ENCODE measurements around the gene TRMT2A.

Gene TRMT2A

DNA sequence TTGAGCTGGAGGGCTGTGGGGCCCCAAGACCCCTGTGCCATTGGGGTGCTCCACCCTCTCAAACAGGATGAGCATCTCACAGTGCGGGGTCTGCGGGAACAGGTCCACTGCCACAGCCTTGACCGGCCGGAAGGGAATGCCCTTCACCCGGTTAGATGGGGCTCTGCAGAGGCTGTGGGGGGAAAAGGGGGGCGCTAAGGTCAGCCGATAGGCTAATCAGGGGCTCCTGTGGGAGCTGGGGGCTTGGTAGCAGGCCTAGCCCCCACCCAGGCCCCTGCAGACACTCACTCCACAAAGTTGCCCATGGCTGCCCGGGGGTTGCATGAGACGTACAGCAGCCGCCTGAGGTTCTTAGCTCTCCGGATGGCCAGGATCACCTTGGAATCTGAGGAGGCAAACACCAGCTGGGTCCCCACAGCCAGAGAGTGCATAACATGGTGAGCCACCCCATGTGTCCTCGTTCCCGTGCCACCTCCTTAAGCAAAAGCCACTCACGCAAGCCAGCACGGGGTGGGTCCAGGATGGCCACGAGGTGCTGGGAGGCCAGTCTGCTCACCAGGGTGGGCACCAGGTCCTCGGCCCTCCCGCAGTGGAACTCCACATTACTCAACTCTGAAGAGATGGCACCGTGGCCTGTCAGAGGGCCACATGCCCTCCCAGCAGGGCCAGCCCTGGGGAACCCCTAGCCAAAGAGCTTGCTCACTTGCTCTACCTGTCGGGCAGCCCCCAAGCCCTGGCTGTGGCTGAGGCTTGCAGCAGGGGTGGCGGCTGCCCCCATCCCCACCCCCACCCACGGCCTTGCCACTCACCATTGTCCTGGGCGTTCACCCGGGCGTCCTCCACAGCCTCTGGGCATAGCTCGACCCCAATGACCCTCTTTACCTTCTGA is 4.2 kb downstream of the TRMT2A start:
- TF ChIP-seq ZBTB7A (IDR thresholded peaks at IDR 0.05; ENCODE audit: low read depth) (no peak), FOXM1 (IDR thresholded peaks at IDR 0.05; ENCODE audit: borderline replicate concordance, low read depth) (no peak), TAF1 (IDR thresholded peaks at IDR 0.05; ENCODE audit: low read depth) (no peak), NFIC (IDR thresholded peaks at IDR 0.05) (no peak), CREB1 (IDR thresholded peaks at IDR 0.05; ENCODE audit: low read depth) (no peak), CEBPB (IDR thresholded peaks at IDR 0.05) (no peak), TEAD4 (IDR thresholded peaks at IDR 0.05) (no peak), EGR1 (IDR thresholded peaks at IDR 0.05) (no peak), RAD21 (IDR thresholded peaks at IDR 0.05; ENCODE audit: low read depth) (no peak), EP300 (IDR thresholded peaks at IDR 0.05; ENCODE audit: borderline replicate concordance) (no peak), YY1 (IDR thresholded peaks at IDR 0.05; ENCODE audit: low read depth) (no peak), TCF12 (IDR thresholded peaks at IDR 0.05; ENCODE audit: low read depth) (no peak)
- TF ChIP-seq, protein P1, sequence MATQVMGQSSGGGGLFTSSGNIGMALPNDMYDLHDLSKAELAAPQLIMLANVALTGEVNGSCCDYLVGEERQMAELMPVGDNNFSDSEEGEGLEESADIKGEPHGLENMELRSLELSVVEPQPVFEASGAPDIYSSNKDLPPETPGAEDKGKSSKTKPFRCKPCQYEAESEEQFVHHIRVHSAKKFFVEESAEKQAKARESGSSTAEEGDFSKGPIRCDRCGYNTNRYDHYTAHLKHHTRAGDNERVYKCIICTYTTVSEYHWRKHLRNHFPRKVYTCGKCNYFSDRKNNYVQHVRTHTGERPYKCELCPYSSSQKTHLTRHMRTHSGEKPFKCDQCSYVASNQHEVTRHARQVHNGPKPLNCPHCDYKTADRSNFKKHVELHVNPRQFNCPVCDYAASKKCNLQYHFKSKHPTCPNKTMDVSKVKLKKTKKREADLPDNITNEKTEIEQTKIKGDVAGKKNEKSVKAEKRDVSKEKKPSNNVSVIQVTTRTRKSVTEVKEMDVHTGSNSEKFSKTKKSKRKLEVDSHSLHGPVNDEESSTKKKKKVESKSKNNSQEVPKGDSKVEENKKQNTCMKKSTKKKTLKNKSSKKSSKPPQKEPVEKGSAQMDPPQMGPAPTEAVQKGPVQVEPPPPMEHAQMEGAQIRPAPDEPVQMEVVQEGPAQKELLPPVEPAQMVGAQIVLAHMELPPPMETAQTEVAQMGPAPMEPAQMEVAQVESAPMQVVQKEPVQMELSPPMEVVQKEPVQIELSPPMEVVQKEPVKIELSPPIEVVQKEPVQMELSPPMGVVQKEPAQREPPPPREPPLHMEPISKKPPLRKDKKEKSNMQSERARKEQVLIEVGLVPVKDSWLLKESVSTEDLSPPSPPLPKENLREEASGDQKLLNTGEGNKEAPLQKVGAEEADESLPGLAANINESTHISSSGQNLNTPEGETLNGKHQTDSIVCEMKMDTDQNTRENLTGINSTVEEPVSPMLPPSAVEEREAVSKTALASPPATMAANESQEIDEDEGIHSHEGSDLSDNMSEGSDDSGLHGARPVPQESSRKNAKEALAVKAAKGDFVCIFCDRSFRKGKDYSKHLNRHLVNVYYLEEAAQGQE (IDR thresholded peaks at IDR 0.05; ENCODE audit: low read depth), result no peak
- TF ChIP-seq, protein P2, sequence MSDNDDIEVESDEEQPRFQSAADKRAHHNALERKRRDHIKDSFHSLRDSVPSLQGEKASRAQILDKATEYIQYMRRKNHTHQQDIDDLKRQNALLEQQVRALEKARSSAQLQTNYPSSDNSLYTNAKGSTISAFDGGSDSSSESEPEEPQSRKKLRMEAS (IDR thresholded peaks at IDR 0.05), result no peak
- TF ChIP-seq, protein P3, sequence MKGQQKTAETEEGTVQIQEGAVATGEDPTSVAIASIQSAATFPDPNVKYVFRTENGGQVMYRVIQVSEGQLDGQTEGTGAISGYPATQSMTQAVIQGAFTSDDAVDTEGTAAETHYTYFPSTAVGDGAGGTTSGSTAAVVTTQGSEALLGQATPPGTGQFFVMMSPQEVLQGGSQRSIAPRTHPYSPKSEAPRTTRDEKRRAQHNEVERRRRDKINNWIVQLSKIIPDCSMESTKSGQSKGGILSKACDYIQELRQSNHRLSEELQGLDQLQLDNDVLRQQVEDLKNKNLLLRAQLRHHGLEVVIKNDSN (IDR thresholded peaks at IDR 0.05), result no peak

DNA sequence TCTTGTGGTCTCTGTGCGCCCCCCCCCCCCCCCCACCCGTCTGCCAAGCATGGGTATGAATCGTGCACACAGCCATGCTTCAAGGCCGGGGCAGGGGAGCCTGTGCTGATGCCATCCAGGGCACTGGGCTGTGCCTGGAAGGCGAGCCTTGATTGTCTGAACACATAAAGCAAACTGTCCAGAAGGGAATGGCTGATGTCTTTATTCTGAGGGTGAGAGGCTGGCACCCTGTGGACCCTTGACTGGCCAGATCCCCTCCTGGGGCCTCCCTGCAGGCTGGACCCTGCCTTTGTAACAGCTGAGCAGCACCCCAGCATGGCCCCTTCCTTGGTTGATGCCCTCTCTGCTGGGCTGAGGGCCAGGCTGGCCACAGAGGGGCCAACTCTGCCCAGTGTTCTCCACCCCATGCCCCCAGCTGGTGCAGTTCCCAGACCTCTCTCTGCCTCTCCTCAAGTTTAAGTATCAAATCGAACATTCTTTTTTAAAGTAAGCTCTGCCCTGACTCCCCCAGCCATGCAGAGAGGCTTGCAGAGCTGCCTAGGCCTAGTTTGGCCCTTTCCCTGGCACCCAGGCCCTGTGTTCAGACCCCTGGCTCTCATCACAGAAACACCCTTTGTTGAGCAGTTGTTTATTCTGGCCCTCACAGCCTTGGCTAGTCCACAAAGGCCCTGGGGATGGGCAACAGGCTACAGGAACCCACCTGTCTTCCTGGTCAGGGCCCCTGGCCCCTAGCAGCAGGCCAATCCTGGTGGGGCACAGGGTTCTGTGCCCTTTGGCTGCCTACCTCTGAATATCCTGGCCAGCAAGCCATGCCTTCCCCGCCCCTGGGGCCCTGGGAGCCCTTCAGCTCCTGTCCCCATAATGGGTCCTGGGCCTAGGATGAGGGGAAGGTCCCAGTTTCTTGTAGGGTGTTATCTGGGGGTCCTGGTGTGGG is 5.1 kb downstream of the TRMT2A start:
- TF ChIP-seq CREB1 (IDR thresholded peaks at IDR 0.05; ENCODE audit: low read depth) (no peak), RAD21 (IDR thresholded peaks at IDR 0.05; ENCODE audit: low read depth) (no peak), NFIC (IDR thresholded peaks at IDR 0.05) (no peak), CEBPB (IDR thresholded peaks at IDR 0.05) (no peak), TAF1 (IDR thresholded peaks at IDR 0.05; ENCODE audit: low read depth) (no peak), TCF12 (IDR thresholded peaks at IDR 0.05; ENCODE audit: low read depth) (no peak), YY1 (IDR thresholded peaks at IDR 0.05; ENCODE audit: low read depth) (no peak), EP300 (IDR thresholded peaks at IDR 0.05; ENCODE audit: borderline replicate concordance) (no peak), TEAD4 (IDR thresholded peaks at IDR 0.05) (no peak), ZBTB7A (IDR thresholded peaks at IDR 0.05; ENCODE audit: low read depth) (no peak)
- TF ChIP-seq, protein P2 (IDR thresholded peaks at IDR 0.05), result no peak
- TF ChIP-seq, protein P3 (IDR thresholded peaks at IDR 0.05), result no peak

DNA sequence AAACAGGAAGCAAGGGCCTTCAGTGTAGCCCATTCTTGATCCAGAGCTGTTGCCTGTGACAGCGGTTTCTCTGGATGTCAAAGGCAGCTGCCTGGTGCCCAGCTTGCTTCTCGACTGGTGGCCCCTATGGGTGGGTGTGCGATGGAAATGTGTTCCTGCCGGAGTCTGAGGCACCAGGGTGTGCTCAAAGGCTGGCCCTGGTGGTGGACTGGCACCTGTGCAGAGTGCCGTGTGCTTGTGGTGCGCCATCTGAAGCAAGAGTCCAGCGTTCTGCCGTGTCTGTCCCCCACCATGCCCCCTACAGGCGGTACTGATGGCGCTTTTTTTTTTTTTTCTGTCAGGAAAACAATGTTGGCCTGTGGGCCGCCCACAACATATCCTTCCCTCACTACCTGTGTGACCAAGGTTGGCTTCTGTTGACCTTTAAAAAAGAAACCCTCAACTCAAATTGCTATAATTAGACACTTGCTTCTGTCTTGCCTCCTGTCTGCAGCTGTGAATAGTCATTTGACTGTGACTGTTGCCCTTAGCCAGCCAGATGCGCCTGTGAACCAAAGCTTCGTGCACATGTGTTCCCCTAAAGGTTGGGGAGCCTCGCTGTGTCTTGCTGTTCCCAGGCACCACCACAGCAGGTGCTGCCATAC is 5.9 kb downstream of the TRMT2A start:
- TF ChIP-seq, protein P1 (IDR thresholded peaks at IDR 0.05; ENCODE audit: low read depth), result no peak
- TF ChIP-seq, protein P3 (IDR thresholded peaks at IDR 0.05), result no peak
- TF ChIP-seq TEAD4 (IDR thresholded peaks at IDR 0.05) (no peak), CEBPB (IDR thresholded peaks at IDR 0.05) (no peak), TCF12 (IDR thresholded peaks at IDR 0.05; ENCODE audit: low read depth) (no peak), YY1 (IDR thresholded peaks at IDR 0.05; ENCODE audit: low read depth) (no peak), FOXM1 (IDR thresholded peaks at IDR 0.05; ENCODE audit: borderline replicate concordance, low read depth) (no peak), EP300 (IDR thresholded peaks at IDR 0.05; ENCODE audit: borderline replicate concordance) (no peak), CREB1 (IDR thresholded peaks at IDR 0.05; ENCODE audit: low read depth) (no peak)

DNA sequence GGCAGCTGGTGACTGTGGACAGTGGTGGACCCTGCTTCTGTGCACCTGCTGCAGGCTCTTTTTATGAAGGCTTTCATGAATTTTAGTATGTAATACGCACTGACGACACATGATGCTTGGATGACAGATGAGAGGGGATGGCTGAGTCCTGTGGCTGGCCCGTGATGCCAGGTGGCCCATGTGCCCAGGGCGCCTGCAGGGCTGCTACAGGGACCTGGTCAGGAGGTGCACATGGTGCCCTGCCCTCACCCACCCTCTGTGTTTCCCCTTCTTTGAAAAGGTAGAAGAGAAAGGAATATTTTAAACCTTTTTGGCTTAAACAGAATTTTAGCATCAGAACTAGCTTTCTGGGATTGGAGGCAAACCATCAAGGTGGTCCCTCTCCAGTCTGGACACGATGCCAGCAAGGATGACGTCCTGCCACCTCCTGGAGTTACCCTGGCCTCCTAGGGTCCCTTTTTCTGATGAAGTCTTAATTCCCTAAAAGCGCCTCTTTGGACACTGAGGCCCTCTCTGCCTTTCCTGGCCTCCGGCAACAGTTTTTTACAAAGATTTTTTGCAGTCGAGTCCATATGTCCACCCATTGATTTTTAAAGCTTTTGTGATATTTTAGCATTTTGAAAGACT is 6.6 kb downstream of the TRMT2A start:
- TF ChIP-seq TEAD4 (IDR thresholded peaks at IDR 0.05) (no peak), EP300 (IDR thresholded peaks at IDR 0.05; ENCODE audit: borderline replicate concordance) (no peak), TAF1 (IDR thresholded peaks at IDR 0.05; ENCODE audit: low read depth) (no peak), RAD21 (IDR thresholded peaks at IDR 0.05; ENCODE audit: low read depth) (no peak), YY1 (IDR thresholded peaks at IDR 0.05; ENCODE audit: low read depth) (no peak), NFIC (IDR thresholded peaks at IDR 0.05) (no peak), ZBTB7A (IDR thresholded peaks at IDR 0.05; ENCODE audit: low read depth) (no peak), FOXM1 (IDR thresholded peaks at IDR 0.05; ENCODE audit: borderline replicate concordance, low read depth) (no peak), CEBPB (IDR thresholded peaks at IDR 0.05) (no peak), EGR1 (IDR thresholded peaks at IDR 0.05) (no peak), CREB1 (IDR thresholded peaks at IDR 0.05; ENCODE audit: low read depth) (no peak)
- TF ChIP-seq, protein P3 (IDR thresholded peaks at IDR 0.05), result no peak
- TF ChIP-seq, protein P1 (IDR thresholded peaks at IDR 0.05; ENCODE audit: low read depth), result no peak
- TF ChIP-seq, protein P2 (IDR thresholded peaks at IDR 0.05), result no peak

All from Ishikawa (cell line).